ENCODE data around the gene CDH24. TPM values are rescaled to one million over a fixed set of nuclear protein-coding genes. Genes with fewer than 3 reads are reported as not detected.

CDH24 gene
- total and polyA plus RNA-seq, 2 of the 13 experiments (the other 11 are each of a cell fraction or from before 2014, with no cell fraction given) = 0.69 to 0.99 TPM

- TF ChIP-seq ZNF660 (CRISPR knock-in tag; IDR thresholded peaks at IDR 0.05; ENCODE audit: borderline replicate concordance, low read depth) (no peak), PITX1 (CRISPR knock-in tag; IDR thresholded peaks at IDR 0.05) (peak; percentile 32; the same call in 1 of the 2 replicates), ZNF550 (CRISPR knock-in tag; IDR thresholded peaks at IDR 0.05; ENCODE audit: borderline replicate concordance) (no peak; the same call in 1 of the 2 replicates), ZBTB20 (CRISPR knock-in tag; IDR thresholded peaks at IDR 0.05; ENCODE audit: borderline replicate concordance, low read depth) (peak; percentile 82; the same call in 1 of the 2 replicates), EP300 (IDR thresholded peaks at IDR 0.05; ENCODE audit: low read depth in 2 of 2, low read length in 2 of 2) (no peak), EP300 (CRISPR knock-in tag; IDR thresholded peaks at IDR 0.05; ENCODE audit: borderline replicate concordance) (no peak), ZFP1 (CRISPR knock-in tag; IDR thresholded peaks at IDR 0.05) (no peak), ZSCAN25 (CRISPR knock-in tag; IDR thresholded peaks at IDR 0.05) (no peak), HOXD1 (CRISPR knock-in tag; IDR thresholded peaks at IDR 0.05) (no peak; the same call in 1 of the 2 replicates), KLF9 (CRISPR knock-in tag; IDR thresholded peaks at IDR 0.05; ENCODE audit: low read depth) (no peak), ZNF24 (IDR thresholded peaks at IDR 0.05) (no peak), NFATC3 (CRISPR knock-in tag; IDR thresholded peaks at IDR 0.05) (no peak), ZNF598 (CRISPR knock-in tag; IDR thresholded peaks at IDR 0.05; ENCODE audit: borderline replicate concordance) (no peak), LBX2 (CRISPR knock-in tag; IDR thresholded peaks at IDR 0.05; ENCODE audit: borderline replicate concordance) (no peak), ZNF3 (CRISPR knock-in tag; IDR thresholded peaks at IDR 0.05) (no peak), PAWR (CRISPR knock-in tag; IDR thresholded peaks at IDR 0.05; ENCODE audit: borderline replicate concordance) (no peak), TEF (CRISPR knock-in tag; IDR thresholded peaks at IDR 0.05) (no peak), ZBTB42 (CRISPR knock-in tag; IDR thresholded peaks at IDR 0.05) (no peak), HNRNPL (IDR thresholded peaks at IDR 0.05; ENCODE audit: low read depth, low read length) (0 out of 2 replicates have a peak, but pooled peaks have one; percentile 69), KDM5A (IDR thresholded peaks at IDR 0.05; ENCODE audit: borderline replicate concordance, low read length) (no peak), ZNF639 (CRISPR knock-in tag; conservative IDR thresholded peaks at IDR 0.05) (no peak), MED8 (CRISPR knock-in tag; IDR thresholded peaks at IDR 0.05; ENCODE audit: insufficient replicate concordance) (no peak), ZNF883 (CRISPR knock-in tag; IDR thresholded peaks at IDR 0.05; ENCODE audit: not compliant biosample characterization) (no peak), MED1 (CRISPR knock-in tag; IDR thresholded peaks at IDR 0.05) (0 out of 2 replicates have a peak, but pooled peaks have one; percentile 19)
- TF ChIP-seq, protein P1, sequence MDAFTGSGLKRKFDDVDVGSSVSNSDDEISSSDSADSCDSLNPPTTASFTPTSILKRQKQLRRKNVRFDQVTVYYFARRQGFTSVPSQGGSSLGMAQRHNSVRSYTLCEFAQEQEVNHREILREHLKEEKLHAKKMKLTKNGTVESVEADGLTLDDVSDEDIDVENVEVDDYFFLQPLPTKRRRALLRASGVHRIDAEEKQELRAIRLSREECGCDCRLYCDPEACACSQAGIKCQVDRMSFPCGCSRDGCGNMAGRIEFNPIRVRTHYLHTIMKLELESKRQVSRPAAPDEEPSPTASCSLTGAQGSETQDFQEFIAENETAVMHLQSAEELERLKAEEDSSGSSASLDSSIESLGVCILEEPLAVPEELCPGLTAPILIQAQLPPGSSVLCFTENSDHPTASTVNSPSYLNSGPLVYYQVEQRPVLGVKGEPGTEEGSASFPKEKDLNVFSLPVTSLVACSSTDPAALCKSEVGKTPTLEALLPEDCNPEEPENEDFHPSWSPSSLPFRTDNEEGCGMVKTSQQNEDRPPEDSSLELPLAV (CRISPR knock-in tag; conservative IDR thresholded peaks at IDR 0.05; ENCODE audit: low read depth) = no peak
- TF ChIP-seq, protein P2, sequence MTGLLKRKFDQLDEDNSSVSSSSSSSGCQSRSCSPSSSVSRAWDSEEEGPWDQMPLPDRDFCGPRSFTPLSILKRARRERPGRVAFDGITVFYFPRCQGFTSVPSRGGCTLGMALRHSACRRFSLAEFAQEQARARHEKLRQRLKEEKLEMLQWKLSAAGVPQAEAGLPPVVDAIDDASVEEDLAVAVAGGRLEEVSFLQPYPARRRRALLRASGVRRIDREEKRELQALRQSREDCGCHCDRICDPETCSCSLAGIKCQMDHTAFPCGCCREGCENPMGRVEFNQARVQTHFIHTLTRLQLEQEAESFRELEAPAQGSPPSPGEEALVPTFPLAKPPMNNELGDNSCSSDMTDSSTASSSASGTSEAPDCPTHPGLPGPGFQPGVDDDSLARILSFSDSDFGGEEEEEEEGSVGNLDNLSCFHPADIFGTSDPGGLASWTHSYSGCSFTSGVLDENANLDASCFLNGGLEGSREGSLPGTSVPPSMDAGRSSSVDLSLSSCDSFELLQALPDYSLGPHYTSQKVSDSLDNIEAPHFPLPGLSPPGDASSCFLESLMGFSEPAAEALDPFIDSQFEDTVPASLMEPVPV (CRISPR knock-in tag; IDR thresholded peaks at IDR 0.05) = no peak
Measured at GRCh38 chr14:23052182-23052623, 5.1 kb downstream of the CDH24 start (continued).
